WTC11 (cell line): ENCODE measurements around the gene C1orf174. TPM values are rescaled to one million over a fixed set of nuclear protein-coding genes. Genes with fewer than 3 reads are reported as not detected.

Source experiments
- ATAC-seq: fragments of 200-7000 bp; cut with Tn5 transposase; 2 replicates; pipeline ENCODE4 v1.10.0; 2021; ENCODE audit warnings: mild to moderate bottlenecking, moderate library complexity
- CTCF ChIA-PET: fragments of 300-600 bp; sonication (Branson Sonifier 250); formaldehyde crosslinking; loops from one replicate; lab custom pipeline; 2021; ENCODE audit warnings: antibody characterized with exemption; lab: Charles Lee
- POLR2A ChIA-PET: fragments of 350-600 bp; sonication (Branson Sonifier 250); formaldehyde crosslinking; loops from one replicate; lab custom pipeline; 2021; ENCODE audit warnings: antibody characterized with exemption; lab: Charles Lee
- DNase-seq: peaks from one replicate; pipeline ENCODE4 v3.0.0; 2021; ENCODE audit warnings: low spot score
- H3K27ac Mint-ChIP-seq: 2 replicates; pipeline ENCODE4 v1.8.0; 2021; ENCODE audit warnings: mixed read lengths
- H3K27me3 Mint-ChIP-seq: 2 replicates; pipeline ENCODE4 v1.8.0; 2021; ENCODE audit warnings: low read depth, mild to moderate bottlenecking, moderate library complexity, mixed read lengths
- H3K36me3 Mint-ChIP-seq: 2 replicates; pipeline ENCODE4 v1.8.0; 2021; ENCODE audit warnings: mixed read lengths
- H3K4me1 Mint-ChIP-seq: 2 replicates; pipeline ENCODE4 v1.8.0; 2022; ENCODE audit warnings: mixed read lengths
- H3K4me3 Mint-ChIP-seq: 2 replicates; pipeline ENCODE4 v1.8.0; 2021; ENCODE audit warnings: mild to moderate bottlenecking, moderate library complexity, mixed read lengths
- H3K9me3 Mint-ChIP-seq: 2 replicates; pipeline ENCODE4 v1.8.0; 2021; ENCODE audit warnings: mixed read lengths
- AR ChIP-seq: fragments of 250-450 bp; sonication (Bioruptor Pico); IDR thresholded peaks from 2 replicates; pipeline ENCODE4 v1.9.0; 2021; ENCODE audit warnings: mild to moderate bottlenecking
- CREB1 ChIP-seq: sonication (generic); formaldehyde crosslinking; IDR thresholded peaks from 2 replicates; pipeline ENCODE4 v1.8.0; 2023; ENCODE audit warnings: mild to moderate bottlenecking, missing genetic modification reagents
- E2F4 ChIP-seq: sonication (generic); formaldehyde crosslinking; IDR thresholded peaks from 2 replicates; pipeline ENCODE4 v1.8.1; 2022; ENCODE audit warnings: low read depth, mild to moderate bottlenecking, moderate library complexity, missing genetic modification reagents, borderline replicate concordance
- FOXP4 ChIP-seq: sonication (generic); formaldehyde crosslinking; IDR thresholded peaks from 2 replicates; pipeline ENCODE4 v1.8.0; 2022; ENCODE audit warnings: mild to moderate bottlenecking, missing genetic modification reagents
- HMGA2 ChIP-seq: fragments of 250-450 bp; sonication (Bioruptor Pico); IDR thresholded peaks from 2 replicates; pipeline ENCODE4 v1.4.0; 2021; ENCODE audit warnings: mild to moderate bottlenecking, moderate library complexity
- IRF1 ChIP-seq: sonication (generic); formaldehyde crosslinking; IDR thresholded peaks from 2 replicates; pipeline ENCODE4 v1.8.0; 2023; ENCODE audit warnings: missing genetic modification reagents
- NFYB ChIP-seq: sonication (generic); formaldehyde crosslinking; conservative IDR thresholded peaks from 2 replicates; pipeline ENCODE4 v1.8.0; 2022; ENCODE audit warnings: low read depth, missing genetic modification reagents
- OVOL2 ChIP-seq: fragments of 250-450 bp; sonication (Bioruptor Pico); IDR thresholded peaks from 2 replicates; pipeline ENCODE4 v1.9.0; 2021; ENCODE audit warnings: mild to moderate bottlenecking, borderline replicate concordance
- RORB ChIP-seq: fragments of 250-450 bp; sonication (Bioruptor Pico); IDR thresholded peaks from 2 replicates; pipeline ENCODE4 v1.9.0; 2021; ENCODE audit warnings: mild to moderate bottlenecking
- SP1 ChIP-seq: sonication (generic); formaldehyde crosslinking; conservative IDR thresholded peaks from 2 replicates; pipeline ENCODE4 v1.8.1; 2022; ENCODE audit warnings: missing genetic modification reagents
- ZBTB43 ChIP-seq: sonication (generic); formaldehyde crosslinking; IDR thresholded peaks from 2 replicates; pipeline ENCODE4 v1.8.1; 2023; ENCODE audit warnings: mild to moderate bottlenecking, missing genetic modification reagents
- ZNF281 ChIP-seq: sonication (generic); formaldehyde crosslinking; IDR thresholded peaks from 2 replicates; pipeline ENCODE4 v1.8.0; 2023; ENCODE audit warnings: mild to moderate bottlenecking, missing genetic modification reagents
- ZNF423 ChIP-seq: fragments of 250-450 bp; sonication (Bioruptor Pico); IDR thresholded peaks from 2 replicates; pipeline ENCODE4 v2.1.2; 2022; ENCODE audit warnings: mild to moderate bottlenecking, moderate library complexity
- ZNF512 ChIP-seq: sonication (generic); formaldehyde crosslinking; IDR thresholded peaks from 2 replicates; pipeline ENCODE4 v1.8.1; 2022; ENCODE audit warnings: missing genetic modification reagents, borderline replicate concordance
- ZNF532 ChIP-seq: fragments of 250-450 bp; sonication (Bioruptor Pico); IDR thresholded peaks from 2 replicates; pipeline ENCODE4 v1.9.0; 2021; ENCODE audit warnings: mild to moderate bottlenecking, borderline replicate concordance
- total RNA-seq: library from RNA; stranded (reverse); gene quantifications from 3 replicates; pipeline ENCODE4 v1.2.3, GENCODE V29; 2021

Gene C1orf174
- total RNA-seq, 1 experiment from 2014 or later: 24.2 TPM

GRCh38 chr1:3915551-3916121 lies 15.6 kb upstream of the C1orf174 start:
- ATAC-seq (no peak), DNase-seq (no peak)
- ChIA-PET POLR2A (no interaction called here), CTCF (no interaction called here)
- Mint-ChIP-seq H3K4me3 (no peak overlapping the region), H3K36me3 (peaks cover 29% of the 10 kb centered on the region), H3K27me3 (peaks cover 9% of the 10 kb centered on the region), H3K4me1 (no peaks in the 10 kb centered on the region), H3K27ac (no peak overlapping the region), H3K9me3 (peaks cover 40% of the 10 kb centered on the region)
- TF ChIP-seq ZNF512 (no peak), RORB (CRISPR knock-in tag) (no peak), HMGA2 (CRISPR knock-in tag) (no peak), ZNF423 (CRISPR knock-in tag) (no peak), IRF1 (no peak), ZBTB43 (CRISPR knock-in tag) (no peak), ZNF532 (CRISPR knock-in tag) (no peak), AR (CRISPR knock-in tag) (no peak)

GRCh38 chr1:3914911-3915310 lies 14.8 kb upstream of the C1orf174 start:
- no peak overlapping the region for H3K4me3 Mint-ChIP-seq
- CTCF ChIA-PET: no interaction called here
- H3K4me1 Mint-ChIP-seq: no peaks in the 10 kb centered on the region
- TF ChIP-seq ZNF512 (no peak), OVOL2 (CRISPR knock-in tag) (no peak), NFYB (CRISPR knock-in tag) (no peak), FOXP4 (CRISPR knock-in tag) (no peak), E2F4 (CRISPR knock-in tag) (no peak), SP1 (CRISPR knock-in tag) (no peak), ZNF281 (CRISPR knock-in tag) (no peak), CREB1 (CRISPR knock-in tag) (no peak)

More at GRCh38 chr1:3914911-3915310, 14.8 kb upstream of the C1orf174 start:
- peaks cover 9% of the 10 kb centered on the region for H3K27me3 Mint-ChIP-seq
- peaks cover 29% of the 10 kb centered on the region for H3K36me3 Mint-ChIP-seq
- no peak for DNase-seq
- H3K27ac Mint-ChIP-seq: no peak overlapping the region
- ATAC-seq: no peak
- peaks cover 40% of the 10 kb centered on the region for H3K9me3 Mint-ChIP-seq
- POLR2A ChIA-PET: no interaction called here
